ENCODE results near the gene IL6. TPM values are rescaled to one million over a fixed set of nuclear protein-coding genes. Genes with fewer than 3 reads are reported as not detected.

The IL6 gene
- total and polyA plus RNA-seq, 10 of the 15 experiments (the other 5 are each of a cell fraction or from before 2014, with no cell fraction given), result not detected

GRCh38 chr7:22677680-22678079, 49.3 kb upstream of the IL6 start:
- H2AFZ ChIP-seq (ENCODE audit: control insufficient read depth, low read depth, low read length), result no peak overlapping the region
- intact Hi-C loops (cut with micrococcal nuclease; ENCODE audit: unreplicated experiment), result no loop called here

More at GRCh38 chr7:22677680-22678079, 49.3 kb upstream of the IL6 start:
- no peaks in the 10 kb centered on the region for H4K20me1 ChIP-seq (ENCODE audit: control insufficient read depth, insufficient read depth)
- CTCF ChIA-PET, result interaction anchor here (0.7 to 0.9 kb wide), 2 partner anchors 50 to 55 kb away, joined by 4 to 5 read pairs; no protein-coding TSS in a partner anchor
- H3K27me3 ChIP-seq (replicated peaks in 1 of 2; ENCODE audit: control insufficient read depth in 2 of 2, insufficient read depth in 2 of 2, low read length in 1 of 2), result peaks cover 0 to 3% of the 10 kb centered on the region in 2 experiments; a peak in 1 of 4 replicates
- H3K27ac ChIP-seq (ENCODE audit: control insufficient read depth, insufficient read depth), result no peak overlapping the region
- H3K36me3 ChIP-seq (ENCODE audit: control insufficient read depth in 2 of 2, insufficient read depth in 2 of 2, low read length in 1 of 2), result no peaks in the 10 kb centered on the region
- BruUV-seq (replicated peaks), result no TSS peak
- no peak for TF ChIP-seq MLLT1 (IDR thresholded peaks at IDR 0.05)
- TF ChIP-seq ETV6 (conservative IDR thresholded peaks at IDR 0.05 in 1 of 2, IDR thresholded peaks at IDR 0.05 in 1 of 2; ENCODE audit: borderline replicate concordance in 1 of 2, low read depth in 1 of 2), result 0 out of 4 replicates have a peak, but pooled peaks of 1 of the 2 experiments have one; percentile 25
- no peak for TF ChIP-seq POLR2AphosphoS2 (IDR thresholded peaks at IDR 0.05; ENCODE audit: low read depth, low read length)
- TF ChIP-seq CUX1 (IDR thresholded peaks at IDR 0.05; ENCODE audit: insufficient replicate concordance, low read depth, low read length), result no peak
- H3K9me3 ChIP-seq (replicated peaks; ENCODE audit: control insufficient read depth, insufficient read depth, low read length), result no peaks in the 10 kb centered on the region; the same call in 2 of the 3 replicates
- no peaks in the 10 kb centered on the region for H3K79me2 ChIP-seq (ENCODE audit: control insufficient read depth, insufficient read depth, low read length)
- H3K4me2 ChIP-seq (ENCODE audit: control insufficient read depth, insufficient read depth), result peak overlapping the region; percentile 9; the same call in 1 of the 2 replicates
- SMC1A ChIA-PET (ENCODE audit: uncharacterized antibody, unreplicated experiment), result interaction anchor here (1.4 kb wide), 1 partner anchor 9 kb away, joined by 3 read pairs; no protein-coding TSS in a partner anchor
- H3K4me3 ChIP-seq, result no peak overlapping the region
- ATAC-seq (no peak), DNase-seq (ENCODE audit: low read depth, low spot score) (no peak), FAIRE-seq (no peak)
- WGBS (ENCODE audit: insufficient coverage, insufficient replicate concordance, low lambda C conversion rate, missing lambda C conversion rate), result 15% methylated on average over 6 of the region's 6 CpGs
- no peak overlapping the region for H3K9ac ChIP-seq (ENCODE audit: control insufficient read depth, insufficient read depth, low read length)
- H3K4me1 ChIP-seq (ENCODE audit: control insufficient read depth, insufficient read depth, low read length), result peaks cover 27% of the 10 kb centered on the region
- in situ Hi-C loops (cut with MboI), result no loop called here
- RAD21 ChIA-PET (ENCODE audit: unreplicated experiment), result no interaction called here
- POLR2A ChIA-PET, result interaction anchor here (0.6 kb wide), 1 partner anchor 343 kb away, joined by 3 read pairs; no protein-coding TSS in a partner anchor
